Transverse colon (tissue), 4 donors: ENCODE data around the gene PLCB1.

Source experiments
- CTCF ChIP-seq, 5 experiments: fragments of 200-600 bp in 3 of 5; fragments of 450-650 bp in 2 of 5; sonication (generic) in 3 of 5; IDR thresholded peaks; 1 replicate in 2 of 5; 2 replicates in 3 of 5; pipeline ENCODE4 v1.5.1; 2016 to 2017; ENCODE audit warnings: antibody characterized with exemption in 5 of 5, inconsistent platforms in 3 of 5, mild to moderate bottlenecking in 2 of 5, moderate library complexity in 1 of 5
- EP300 ChIP-seq: sonication (generic); formaldehyde crosslinking; IDR thresholded peaks from one replicate; pipeline ENCODE4 v1.6.1; 2017; ENCODE audit warnings: antibody characterized with exemption, low read depth
- POLR2A ChIP-seq: fragments of 450-650 bp; IDR thresholded peaks from one replicate; pipeline ENCODE4 v1.6.1; 2016; ENCODE audit warnings: antibody characterized with exemption, mild to moderate bottlenecking, moderate library complexity
- POLR2AphosphoS5 ChIP-seq, 3 donors: sonication (generic); formaldehyde crosslinking; IDR thresholded peaks; one replicate each; pipeline ENCODE4 v1.6.1; 2016; ENCODE audit warnings: antibody characterized with exemption in 3 of 3

DNA sequence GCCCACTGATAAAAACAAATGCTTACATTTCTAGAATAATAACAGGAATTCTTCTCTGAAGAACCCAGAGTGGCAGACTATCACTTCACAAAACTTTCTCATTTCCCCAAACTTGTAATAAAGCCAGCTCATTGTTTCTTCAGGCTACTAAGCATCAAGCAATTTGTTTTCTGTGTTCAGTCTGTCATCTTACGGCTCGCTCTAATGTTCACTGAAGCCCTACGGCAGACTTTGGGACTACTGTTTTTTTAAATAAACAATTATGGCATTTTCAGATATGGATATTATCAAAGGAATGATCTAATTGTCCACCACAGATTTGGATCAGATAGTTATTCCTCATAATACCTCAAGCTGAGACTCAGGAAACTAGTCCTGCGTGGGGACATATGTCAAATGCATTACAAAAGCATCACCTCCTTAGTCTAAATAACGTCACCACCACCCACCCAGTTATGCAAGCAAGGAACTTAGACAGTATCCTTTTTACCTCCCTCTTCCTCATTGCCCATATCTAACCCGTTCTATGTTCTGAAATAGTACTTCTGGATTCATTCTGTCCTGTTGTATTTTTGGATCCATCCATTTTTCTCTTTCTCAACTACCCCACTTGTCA lies 415.1 kb downstream of the PLCB1 start:
- no peak for TF ChIP-seq CTCF (IDR thresholded peaks at IDR 0.05)
- no peak for TF ChIP-seq POLR2A
- no peak for TF ChIP-seq EP300
- TF ChIP-seq POLR2AphosphoS5 (IDR thresholded peaks at IDR 0.05): no peak
